Left hindlimb (tissue), 1 donor: ENCODE measurements around the gene PAX4.
"Not testable (repeated sequence)": the region's sequence is repeated elsewhere in the genome, so short reads cannot be mapped to it uniquely, and the experiment has no call there.

ENCODE experiments used
- DNase-seq: peaks from one replicate; pipeline ENCODE4 v3.0.0-alpha.2; 2018

Gene PAX4

GRCh38 chr7:127584648-127585043 lies 33.3 kb downstream of the PAX4 start:
- DNase-seq = no peak

DNA sequence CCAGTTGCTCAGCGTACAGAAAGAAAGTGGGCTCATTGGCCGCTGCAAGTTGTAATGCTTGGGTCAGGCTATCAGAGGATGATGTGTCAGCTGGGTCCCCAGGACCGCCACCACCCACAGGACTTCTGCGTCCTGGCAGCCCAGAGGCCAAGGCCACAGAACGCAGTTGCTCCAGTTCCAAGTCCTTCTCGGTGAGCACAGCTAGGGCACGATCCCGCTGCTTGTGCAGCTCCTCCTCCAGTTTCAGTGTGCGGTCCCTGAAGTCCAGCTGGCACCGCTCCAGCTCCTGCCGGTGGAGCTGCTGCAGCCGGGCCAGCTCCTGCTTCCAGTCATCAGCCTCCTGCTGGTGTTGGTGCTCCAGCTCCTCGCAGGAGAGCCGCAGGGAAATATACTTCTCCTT lies 35.6 kb downstream of the PAX4 start:
- no peak for DNase-seq

- DNase-seq = no peak
Measured at GRCh38 chr7:127581716-127582115, 36.2 kb downstream of the PAX4 start.

DNA sequence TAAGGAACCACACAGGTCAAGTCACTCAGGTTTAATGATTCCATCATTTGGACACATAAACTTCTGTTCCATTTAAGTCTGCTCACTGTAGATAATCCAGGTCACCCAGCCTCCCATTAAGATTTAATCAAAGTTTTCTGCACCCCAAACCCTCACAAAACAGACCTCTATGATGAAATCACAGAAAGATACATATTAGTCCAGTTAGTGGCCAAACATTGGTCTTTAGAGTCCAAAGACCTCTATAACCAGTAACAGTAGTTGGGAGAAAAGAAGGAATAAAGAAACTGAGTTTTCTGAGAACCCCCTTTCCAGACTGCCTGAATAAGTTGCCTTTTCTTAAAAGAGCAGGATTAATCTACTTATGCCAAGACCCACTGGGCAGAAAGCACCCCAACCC lies 37.3 kb downstream of the PAX4 start:
- DNase-seq = no peak

- no peak for DNase-seq
Measured at GRCh38 chr7:127578711-127579275, 39.1 kb downstream of the PAX4 start.

DNA sequence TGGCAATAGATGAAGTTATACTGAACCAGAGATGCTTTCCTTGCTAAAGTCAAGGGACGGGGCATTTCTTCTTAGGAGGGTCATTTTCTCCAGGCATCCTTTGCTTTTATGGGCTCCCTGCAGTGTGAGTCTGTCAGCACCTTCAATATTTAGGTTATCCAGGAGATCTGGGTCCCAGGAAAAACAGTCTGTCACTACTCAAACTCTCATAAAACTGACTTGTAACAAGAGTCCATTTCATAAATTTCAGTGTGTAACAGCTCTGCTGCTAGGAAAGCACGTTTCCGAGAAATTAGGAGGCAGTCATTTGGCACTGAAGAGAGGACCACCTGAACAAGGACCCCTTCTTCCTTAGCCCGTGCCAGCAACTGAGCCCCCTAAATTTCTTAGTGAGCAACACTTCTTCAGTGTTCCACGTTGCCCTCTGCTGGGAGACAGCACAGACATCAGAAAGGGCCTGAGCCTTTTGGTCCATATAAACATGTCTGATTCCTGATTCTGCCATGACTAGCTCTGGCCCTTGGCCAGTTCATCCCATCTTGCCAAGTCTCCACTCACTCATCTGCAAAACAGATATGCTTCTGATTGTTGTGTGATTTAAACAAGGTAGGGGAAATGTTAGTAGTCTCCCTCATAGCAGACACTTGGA lies 39.8 kb downstream of the PAX4 start:
- DNase-seq = no peak

DNA sequence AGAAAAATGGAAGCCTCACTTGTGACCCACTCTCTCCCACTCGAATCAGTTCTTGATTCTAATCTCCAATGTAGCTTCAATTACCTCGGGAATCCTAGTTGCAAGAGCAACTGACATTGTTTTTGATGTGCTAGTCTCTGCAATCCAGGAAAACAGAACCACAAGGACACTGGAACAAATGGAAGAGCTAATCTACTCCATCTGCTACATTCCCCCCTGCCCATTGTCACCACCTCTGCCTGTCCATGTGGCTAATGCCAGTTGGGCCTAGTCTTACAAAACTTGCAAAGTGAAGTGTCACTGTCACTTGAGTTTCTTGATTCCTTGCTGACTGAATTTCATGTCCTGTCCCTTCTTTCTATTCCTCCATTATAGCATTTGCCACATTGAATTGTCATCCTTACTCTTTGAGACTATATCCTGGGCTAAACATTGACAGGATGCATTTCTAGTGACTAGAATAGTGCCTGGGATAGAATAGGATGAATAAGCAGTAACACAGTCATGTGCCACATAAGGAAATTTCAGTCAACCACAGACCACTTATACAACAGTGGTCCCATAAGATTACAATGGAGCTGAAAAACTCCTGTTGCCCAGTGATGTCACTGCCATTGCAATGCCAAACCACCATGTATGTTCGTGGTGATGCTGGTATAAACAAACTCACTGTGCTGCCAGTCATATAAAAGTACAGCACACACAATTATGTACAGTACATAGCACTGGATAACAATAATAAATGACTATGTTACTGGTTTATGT lies 46.0 kb downstream of the PAX4 start:
- DNase-seq = no peak

GRCh38 chr7:127568034-127568433 lies 49.9 kb downstream of the PAX4 start:
- DNase-seq = not testable (repeated sequence)

DNA sequence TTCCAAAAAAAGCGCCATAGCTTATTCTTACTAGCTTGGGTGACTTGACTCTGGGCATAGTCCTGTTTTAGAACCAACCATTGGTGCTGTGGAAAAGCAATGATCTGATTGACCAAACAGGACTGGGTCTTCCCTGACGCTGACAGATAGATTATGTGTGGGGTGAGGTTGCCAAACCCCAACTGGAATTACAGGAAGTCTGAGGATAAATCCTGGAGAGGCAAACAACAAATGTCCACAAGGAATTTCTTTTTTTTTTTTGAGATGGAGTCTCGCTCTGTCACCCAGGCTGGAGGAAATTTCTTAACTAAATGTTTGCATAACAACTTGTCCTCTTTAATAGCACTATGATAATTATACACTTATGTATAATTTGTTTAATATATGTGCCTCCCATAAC lies 51.7 kb downstream of the PAX4 start:
- DNase-seq = no peak
